Kidney epithelial cell (primary cell): ENCODE data around the gene IBTK. TPM values are rescaled to one million over a fixed set of nuclear protein-coding genes. Genes with fewer than 3 reads are reported as not detected.

Experiments used
- DNase-seq: peaks from one replicate; pipeline ENCODE4 v3.0.0-alpha.2; 2010; ENCODE audit warnings: low read depth
- H3K27me3 ChIP-seq: 2 replicates; pipeline ENCODE4 v1.6.0; 2011; ENCODE audit warnings: low read length; ENCODE audit not compliant: control insufficient read depth, insufficient read depth
- H3K36me3 ChIP-seq: 2 replicates; pipeline ENCODE4 v1.5.1; 2011; ENCODE audit warnings: low read length; ENCODE audit not compliant: control insufficient read depth, insufficient read depth
- H3K4me3 ChIP-seq: 2 replicates; pipeline ENCODE4 v1.5.1; 2011; ENCODE audit warnings: low read depth, mild to moderate bottlenecking, control low read depth, low read length
- total RNA-seq: library from RNA; depleted of rRNA; stranded (reverse); fragments of >200 nt; gene quantifications from 2 replicates; pipeline ENCODE4 v1.2.3, GENCODE V29; 2015
- TF ChIP-seq, protein P1 (sequence below): IDR thresholded peaks from 2 replicates; pipeline ENCODE4 v1.5.1; 2011; ENCODE audit warnings: mild to moderate bottlenecking, moderate library complexity, low read length, control low read depth, inconsistent platforms; ENCODE audit not compliant: insufficient read depth, poor library complexity, severe bottlenecking

The IBTK gene
- total RNA-seq, 1 donor from 2014 or later: 42.6 TPM

DNA sequence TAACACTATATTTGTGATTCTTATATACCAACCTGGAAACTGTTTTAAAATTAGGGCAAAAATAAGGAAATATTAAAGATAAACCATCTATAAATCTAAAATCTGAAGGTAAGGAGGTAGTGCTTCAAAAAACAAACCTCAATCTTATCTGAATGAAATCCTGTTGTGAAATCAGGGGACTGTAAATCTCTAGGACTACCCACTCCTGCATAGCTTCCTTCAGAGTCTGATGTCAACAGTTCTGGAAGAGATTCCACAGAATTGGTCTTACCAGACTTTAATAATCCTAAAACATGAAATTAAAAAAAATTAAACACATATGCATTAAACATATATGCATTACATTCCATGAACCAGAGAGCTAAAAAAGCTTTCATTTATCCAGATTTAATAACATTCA, 51.4 kb downstream of the IBTK start:
- Histone ChIP-seq H3K4me3 (no peak overlapping the region), H3K27me3 (no peaks in the 10 kb centered on the region), H3K36me3 (no peaks in the 10 kb centered on the region)
- TF ChIP-seq, protein P1, sequence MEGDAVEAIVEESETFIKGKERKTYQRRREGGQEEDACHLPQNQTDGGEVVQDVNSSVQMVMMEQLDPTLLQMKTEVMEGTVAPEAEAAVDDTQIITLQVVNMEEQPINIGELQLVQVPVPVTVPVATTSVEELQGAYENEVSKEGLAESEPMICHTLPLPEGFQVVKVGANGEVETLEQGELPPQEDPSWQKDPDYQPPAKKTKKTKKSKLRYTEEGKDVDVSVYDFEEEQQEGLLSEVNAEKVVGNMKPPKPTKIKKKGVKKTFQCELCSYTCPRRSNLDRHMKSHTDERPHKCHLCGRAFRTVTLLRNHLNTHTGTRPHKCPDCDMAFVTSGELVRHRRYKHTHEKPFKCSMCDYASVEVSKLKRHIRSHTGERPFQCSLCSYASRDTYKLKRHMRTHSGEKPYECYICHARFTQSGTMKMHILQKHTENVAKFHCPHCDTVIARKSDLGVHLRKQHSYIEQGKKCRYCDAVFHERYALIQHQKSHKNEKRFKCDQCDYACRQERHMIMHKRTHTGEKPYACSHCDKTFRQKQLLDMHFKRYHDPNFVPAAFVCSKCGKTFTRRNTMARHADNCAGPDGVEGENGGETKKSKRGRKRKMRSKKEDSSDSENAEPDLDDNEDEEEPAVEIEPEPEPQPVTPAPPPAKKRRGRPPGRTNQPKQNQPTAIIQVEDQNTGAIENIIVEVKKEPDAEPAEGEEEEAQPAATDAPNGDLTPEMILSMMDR: no peak
- DNase-seq: no peak

DNA sequence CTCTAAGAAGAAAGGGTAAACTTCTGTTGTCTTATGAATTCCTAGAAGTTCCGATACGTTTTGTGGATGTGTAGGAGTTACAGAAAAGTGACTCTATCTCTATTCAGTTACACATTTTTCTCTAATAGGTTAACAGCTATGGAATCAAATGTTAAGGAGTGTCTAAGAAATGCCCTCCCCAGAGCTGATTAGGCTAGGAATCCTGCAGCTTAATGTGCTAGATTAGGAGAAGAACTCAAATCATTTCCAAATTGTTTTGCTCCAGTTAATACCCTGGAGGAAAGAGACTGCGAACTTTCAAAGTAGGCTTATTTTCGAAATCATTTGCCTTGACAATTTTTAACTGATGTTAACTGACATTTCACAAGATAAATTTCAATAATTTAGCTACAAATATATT, 51.9 kb downstream of the IBTK start:
- Histone ChIP-seq H3K4me3 (no peak overlapping the region), H3K36me3 (no peaks in the 10 kb centered on the region), H3K27me3 (no peaks in the 10 kb centered on the region)
- TF ChIP-seq, protein P1: no peak
- no peak for DNase-seq

DNA sequence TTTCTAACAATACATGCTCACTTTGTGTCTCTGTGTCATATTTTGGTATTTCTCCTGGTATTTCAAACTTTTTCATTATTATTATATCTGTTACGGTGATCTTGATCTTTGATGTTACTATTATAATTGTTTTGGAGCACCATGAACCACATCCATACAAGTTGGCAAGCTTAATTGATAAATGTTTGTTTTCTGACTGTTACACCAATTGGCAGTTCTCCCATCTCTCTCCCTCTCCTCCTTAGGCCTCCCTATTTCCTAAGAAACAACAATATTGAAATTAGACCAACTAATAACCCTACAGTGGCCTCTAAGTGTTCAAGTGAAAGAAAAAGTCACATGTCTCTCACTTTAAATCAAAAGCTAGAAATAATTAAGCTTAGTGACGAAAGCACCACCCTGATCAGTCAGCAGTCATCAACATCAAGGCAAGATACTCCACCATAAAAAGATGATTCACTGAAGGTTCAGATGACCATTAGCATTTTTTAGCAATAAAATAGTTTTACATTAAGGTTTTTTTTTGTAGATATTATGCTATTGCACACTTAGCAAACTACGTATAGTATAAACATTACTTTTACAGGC, 61.5 kb downstream of the IBTK start:
- DNase-seq: no peak
- Histone ChIP-seq H3K27me3 (no peaks in the 10 kb centered on the region), H3K36me3 (peaks cover 1% of the 10 kb centered on the region), H3K4me3 (no peak overlapping the region)
- TF ChIP-seq, protein P1: no peak

DNA sequence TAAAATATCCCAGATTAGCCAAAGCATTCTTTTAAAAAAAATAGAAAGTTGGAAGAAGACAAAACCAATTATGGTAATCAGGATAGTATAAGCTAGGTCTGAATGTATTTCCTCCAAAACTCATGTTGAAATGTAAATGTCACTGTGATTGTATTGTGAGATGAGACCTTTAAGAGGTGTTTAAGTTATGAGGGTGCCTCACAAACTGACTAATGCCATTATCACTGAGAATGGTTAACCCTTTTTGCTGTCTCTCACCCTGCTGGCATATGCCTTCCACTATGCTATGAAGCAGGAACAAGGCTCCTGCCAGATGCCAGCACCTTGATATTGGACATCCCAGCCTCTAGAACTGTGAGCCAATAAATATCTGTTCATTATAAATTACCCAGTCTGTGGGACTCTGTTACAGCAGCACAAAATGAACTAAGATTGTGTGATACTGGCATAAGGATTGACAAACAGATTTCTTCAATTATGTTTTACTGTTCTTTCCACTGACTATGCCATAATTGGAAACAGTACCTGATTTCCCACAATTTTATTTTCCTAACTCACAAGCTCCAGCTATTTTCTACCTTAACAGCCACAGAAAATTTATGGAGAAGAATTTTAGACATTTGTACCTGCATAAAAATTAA, 63.8 kb downstream of the IBTK start:
- H3K36me3 ChIP-seq: peaks cover 1% of the 10 kb centered on the region

DNA sequence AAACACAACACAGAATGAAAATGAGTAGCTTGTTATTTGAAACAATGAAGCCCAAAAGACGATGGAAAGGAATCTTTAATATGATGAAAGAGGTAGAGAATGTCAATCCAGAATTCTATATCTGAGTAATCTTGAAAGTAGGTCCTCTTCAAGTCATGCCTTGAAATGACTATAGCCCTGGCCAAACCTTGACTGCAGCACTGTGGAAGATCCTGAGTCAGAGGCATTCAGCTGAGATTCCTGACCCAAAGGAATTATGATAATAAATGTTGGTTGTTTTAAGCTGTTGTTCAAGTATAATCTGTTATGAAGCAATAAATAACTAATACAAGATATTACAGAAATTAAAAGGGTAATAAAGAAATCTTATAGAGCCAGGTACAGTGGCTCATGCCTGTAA, 64.8 kb downstream of the IBTK start:
- TF ChIP-seq, protein P1: no peak
- Histone ChIP-seq H3K36me3 (peaks cover 1% of the 10 kb centered on the region), H3K4me3 (no peak overlapping the region), H3K27me3 (no peaks in the 10 kb centered on the region)
- DNase-seq: no peak

More for the DNA sequence above, 63.8 kb downstream of the IBTK start:
- Histone ChIP-seq H3K27me3 (no peaks in the 10 kb centered on the region), H3K4me3 (no peak overlapping the region)
- TF ChIP-seq, protein P1: no peak
- no peak for DNase-seq

DNA sequence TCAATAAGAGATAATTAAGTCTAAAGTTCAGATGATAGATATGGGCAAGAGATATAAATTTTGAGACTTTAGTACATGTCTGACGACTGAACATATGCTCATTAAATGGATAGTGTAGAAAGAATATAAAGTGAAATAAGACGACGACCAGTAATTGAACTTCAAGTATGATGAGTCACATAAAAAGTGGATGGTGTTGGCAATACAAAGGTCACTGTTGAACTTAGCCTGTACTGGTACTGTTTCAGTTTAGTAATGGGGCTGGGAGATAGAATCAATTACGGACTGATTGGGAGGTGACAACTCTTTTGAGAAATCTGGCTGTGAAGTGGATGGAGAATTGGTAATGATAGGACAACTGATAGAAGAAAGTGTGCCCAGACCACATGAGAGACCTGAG, 68.1 kb downstream of the IBTK start:
- TF ChIP-seq, protein P1: no peak
- no peak for DNase-seq
- peaks cover 1% of the 10 kb centered on the region for H3K36me3 ChIP-seq
- no peaks in the 10 kb centered on the region for H3K27me3 ChIP-seq
- H3K4me3 ChIP-seq: no peak overlapping the region
